Stomach (tissue), 9 donors: ENCODE data around the gene RHBDF1. TPM values are rescaled to one million over a fixed set of nuclear protein-coding genes. Genes with fewer than 3 reads are reported as not detected.

Experiments
- DNase-seq, 2 donors: peaks; one replicate each; pipeline versions ENCODE4 v3.0.0 to v3.0.0-alpha.2; 2013 to 2019
- H3K27ac ChIP-seq, 5 donors: fragments of 200-600 bp in 4 of 5; sonication (generic) in 4 of 5; one replicate each; pipeline ENCODE4 v1.5.1; 2013 to 2019; ENCODE audit warnings: mild to moderate bottlenecking in 1 of 5, moderate library complexity in 1 of 5
- H3K27me3 ChIP-seq, 3 donors: fragments of 200-600 bp; sonication (generic); one replicate each; pipeline ENCODE4 v1.5.1; 2017 to 2019; ENCODE audit warnings: mixed run types in 1 of 3
- H3K36me3 ChIP-seq, 4 donors: fragments of 200-600 bp; sonication (generic); 1 replicate in 3 of 4; 2 replicates in 1 of 4; pipeline ENCODE4 v1.5.1; 2016 to 2019
- H3K4me1 ChIP-seq, 4 donors: fragments of 200-600 bp; sonication (generic); one replicate each; pipeline ENCODE4 v1.5.1; 2016 to 2019
- H3K4me3 ChIP-seq, 4 donors: fragments of 200-600 bp; sonication (generic) in 3 of 4; one replicate each; pipeline ENCODE4 v1.5.1; 2016 to 2019; ENCODE audit warnings: mild to moderate bottlenecking in 1 of 4
- H3K9me3 ChIP-seq, 4 donors: fragments of 200-600 bp; sonication (generic); one replicate each; pipeline ENCODE4 v1.5.1; 2016 to 2019
- CTCF ChIP-seq, 7 experiments: fragments of 450-650 bp in 4 of 7; fragments of 200-600 bp in 3 of 7; sonication (generic) in 3 of 7; IDR thresholded peaks; one replicate each; pipeline ENCODE4 v1.5.1; 2016 to 2019; ENCODE audit warnings: antibody characterized with exemption in 7 of 7, control low read depth in 2 of 7, mild to moderate bottlenecking in 1 of 7
- EP300 ChIP-seq: sonication (generic); formaldehyde crosslinking; IDR thresholded peaks from one replicate; pipeline ENCODE4 v1.6.1; 2017; ENCODE audit warnings: antibody characterized with exemption
- POLR2A ChIP-seq, 4 donors: fragments of 450-650 bp; IDR thresholded peaks; one replicate each; pipeline ENCODE4 v1.6.1; 2016; ENCODE audit warnings: antibody characterized with exemption in 4 of 4, control low read depth in 2 of 4, mild to moderate bottlenecking in 1 of 4, moderate library complexity in 1 of 4
- POLR2AphosphoS5 ChIP-seq, 3 donors: sonication (generic); formaldehyde crosslinking; IDR thresholded peaks; one replicate each; pipeline ENCODE4 v1.6.1; 2016; ENCODE audit warnings: antibody characterized with exemption in 3 of 3
- WGBS, 5 donors: extraction: QIAGEN DNeasy Blood & Tissue Kit in 3 of 5; methylation state at CpG; one replicate each; pipeline versions ENCODE4 v1.1.5 to v1.1.7; 2013 to 2018; 5-methylcytosine and 5-hydroxymethylcytosine counted together
- intact Hi-C: fragments of 100-400 bp; cut with DNase I; formaldehyde crosslinking; loops from one replicate; pipeline ENCODE4 v1.15.1; 2023; ENCODE audit warnings: low total_unique reads
- polyA plus RNA-seq, 3 donors: library from polyadenylated mRNA; stranded (reverse); fragments of 200-250 nt; gene quantifications; one replicate each; pipeline ENCODE4 v1.2.3, GENCODE V29; 2013
- total RNA-seq, 5 donors: library from RNA; depleted of rRNA; stranded (reverse); fragments of >200 nt; gene quantifications; one replicate each; pipeline versions ENCODE4 v1.1.0 to v1.2.3, GENCODE V29; 2014 to 2016
- donor health status: healthy with polysubstance abuse.
- donor health status: Bipolar disorder and iron deficiency.
- donor health status: healthy.

Gene RHBDF1
- total and polyA plus RNA-seq, 8 donors: 10.2 to 185 (median 28.9) TPM

GRCh38 chr16:65745-66144 is 6.7 kb downstream of the RHBDF1 start:
- WGBS, 5 donors: 10 to 18% (median 17%) methylated on average over 14 to 17 of the region's 17 CpGs
- no peak overlapping the region for H3K27ac ChIP-seq
- intact Hi-C loops: no loop called here
- peaks cover 37 to 43% (median 41%) of the 10 kb centered on the region in 4 donors for H3K36me3 ChIP-seq
- H3K27me3 ChIP-seq: peaks cover 0 to under 1% (median 0%) of the 10 kb centered on the region in 3 donors
- H3K4me3 ChIP-seq: no peak overlapping the region
- H3K9me3 ChIP-seq: no peaks in the 10 kb centered on the region
- peak; percentile 91 to 92 for DNase-seq
- H3K4me1 ChIP-seq: peaks cover 17 to 55% (median 39%) of the 10 kb centered on the region in 4 donors
- peak in 1 of 3 donors; percentile 80 for TF ChIP-seq POLR2AphosphoS5 (IDR thresholded peaks at IDR 0.05)
- no peak for TF ChIP-seq EP300
- peak in 6 of 7 experiments; percentile 63 to 98 (median 93) for TF ChIP-seq CTCF (IDR thresholded peaks at IDR 0.05)

- no peak for DNase-seq
- intact Hi-C loops: no loop called here
- TF ChIP-seq EP300 (no peak), CTCF (IDR thresholded peaks at IDR 0.05) (no peak), POLR2A (IDR thresholded peaks at IDR 0.05) (no peak), POLR2AphosphoS5 (IDR thresholded peaks at IDR 0.05) (no peak)
- Histone ChIP-seq H3K4me3 (no peak overlapping the region), H3K4me1 (peaks cover 9 to 46% (median 33%) of the 10 kb centered on the region in 4 donors), H3K27me3 (no peaks in the 10 kb centered on the region), H3K36me3 (peaks cover 39 to 52% (median 50%) of the 10 kb centered on the region in 4 donors), H3K27ac (no peak overlapping the region), H3K9me3 (no peaks in the 10 kb centered on the region)
- 77 to 92% (median 86%) methylated on average over 9 of the region's 9 CpGs for WGBS, 5 donors
Observed at GRCh38 chr16:64914-65255, 7.5 kb downstream of the RHBDF1 start.

- DNase-seq: peak in 1 of 2 donors; percentile 47
- 87 to 91% (median 89%) methylated on average over 23 to 25 of the region's 25 CpGs for WGBS, 5 donors
Observed at GRCh38 chr16:63998-64913, 8.2 kb downstream of the RHBDF1 start.

GRCh38 chr16:63466-63865 is 9.0 kb downstream of the RHBDF1 start:
- DNase-seq: no peak
- TF ChIP-seq EP300 (no peak), POLR2AphosphoS5 (IDR thresholded peaks at IDR 0.05) (no peak), CTCF (IDR thresholded peaks at IDR 0.05) (no peak), POLR2A (IDR thresholded peaks at IDR 0.05) (no peak)
- 93 to 100% (median 95%) methylated on average over 4 to 16 of the region's 16 CpGs for WGBS, 5 donors
- intact Hi-C loops: no loop called here
- no peaks in the 10 kb centered on the region for H3K9me3 ChIP-seq
- no peak overlapping the region for H3K4me3 ChIP-seq
- no peak overlapping the region for H3K27ac ChIP-seq
- H3K36me3 ChIP-seq: peaks cover 53 to 66% (median 64%) of the 10 kb centered on the region in 4 donors
- peaks cover 0 to 32% (median 25%) of the 10 kb centered on the region in 4 donors for H3K4me1 ChIP-seq
- H3K27me3 ChIP-seq: no peaks in the 10 kb centered on the region

More at GRCh38 chr16:63998-64913, 8.2 kb downstream of the RHBDF1 start:
- no peak for TF ChIP-seq POLR2AphosphoS5 (IDR thresholded peaks at IDR 0.05)
- no peak for TF ChIP-seq EP300
- no peak for TF ChIP-seq CTCF (IDR thresholded peaks at IDR 0.05)
- no peak for TF ChIP-seq POLR2A (IDR thresholded peaks at IDR 0.05)
- no peaks in the 10 kb centered on the region for H3K27me3 ChIP-seq
- H3K36me3 ChIP-seq: peaks cover 45 to 58% (median 56%) of the 10 kb centered on the region in 4 donors
- H3K9me3 ChIP-seq: no peaks in the 10 kb centered on the region
- H3K27ac ChIP-seq: no peak overlapping the region
- H3K4me3 ChIP-seq: no peak overlapping the region
- intact Hi-C loops: no loop called here
- peaks cover 2 to 40% (median 29%) of the 10 kb centered on the region in 4 donors for H3K4me1 ChIP-seq
